Right lobe of liver (tissue), 6 donors: ENCODE measurements around the gene LHX8. TPM values are rescaled to one million over a fixed set of nuclear protein-coding genes. Genes with fewer than 3 reads are reported as not detected.
"Not testable (repeated sequence)": the region's sequence is repeated elsewhere in the genome, so short reads cannot be mapped to it uniquely, and the experiment has no call there.

Experiments used
- ATAC-seq, 4 donors: fragments of 200-7000 bp; cut with Tn5 transposase; one replicate each; pipeline ENCODE4 v1.9.1; 2020; ENCODE audit warnings: mild to moderate bottlenecking in 4 of 4, moderate library complexity in 4 of 4
- DNase-seq, 3 donors: peaks; one replicate each; pipeline ENCODE4 v3.0.0-alpha.2; 2020
- H3K27ac ChIP-seq, 3 donors: fragments of 200-600 bp; one replicate each; pipeline ENCODE4 v1.8.0; 2022
- H3K27me3 ChIP-seq, 2 donors: fragments of 200-600 bp; one replicate each; pipeline ENCODE4 v1.8.0; 2022
- H3K36me3 ChIP-seq, 4 donors: fragments of 200-600 bp; sonication (generic) in 1 of 4; one replicate each; pipeline versions ENCODE4 v1.5.1 to v1.8.0; 2017 to 2022; ENCODE audit warnings: control low read depth in 1 of 4
- H3K4me1 ChIP-seq, 4 donors: fragments of 200-600 bp; sonication (generic) in 1 of 4; one replicate each; pipeline versions ENCODE4 v1.5.1 to v1.8.0; 2017 to 2022; ENCODE audit warnings: control low read depth in 1 of 4
- H3K4me3 ChIP-seq, 3 donors: fragments of 200-600 bp; one replicate each; pipeline ENCODE4 v1.8.0; 2022
- H3K9me3 ChIP-seq, 4 donors: fragments of 200-600 bp; sonication (generic) in 1 of 4; one replicate each; pipeline versions ENCODE4 v1.5.1 to v1.8.0; 2017 to 2022; ENCODE audit warnings: control low read depth in 1 of 4
- POLR2A ChIP-seq: fragments of 450-650 bp; IDR thresholded peaks from one replicate; pipeline ENCODE4 v1.6.1; 2017; ENCODE audit warnings: antibody characterized with exemption, mild to moderate bottlenecking
- WGBS: methylation state at CpG from one replicate; pipeline ENCODE4 v1.1.6; 2018; ENCODE audit warnings: low coverage, low lambda C conversion rate; ENCODE audit not compliant: insufficient coverage; ENCODE audit errors: missing lambda C conversion rate; 5-methylcytosine and 5-hydroxymethylcytosine counted together
- intact Hi-C, 2 donors: fragments of 100-400 bp; cut with DNase I; formaldehyde crosslinking; loops; one replicate each; pipeline versions ENCODE4 v1.11.2 to v1.14.1; 2022
- total RNA-seq, 6 experiments: library from RNA; depleted of rRNA in 2 of 6; stranded (reverse); fragments of >200 nt in 2 of 6; fragmentation: NEBNext Ultra II Directional in 3 of 6; extraction: Animal tissue kit (Norgen Biotek cat#: 25700) in 3 of 6; gene quantifications; one replicate each; pipeline versions ENCODE4 v1.1.0 to v1.2.4, GENCODE V29; 2016 to 2023
- TF ChIP-seq, protein P1 (sequence below), 4 donors: fragments of 200-600 bp in 3 of 4; fragments of 450-650 bp in 1 of 4; IDR thresholded peaks; one replicate each; pipeline versions ENCODE4 v1.5.1 to v1.8.0; 2016 to 2022; ENCODE audit warnings: antibody characterized with exemption in 4 of 4, mild to moderate bottlenecking in 2 of 4
- donor health status: DM: no; HTN: yes; CAD: no.
- donor health status: DM: no; HTN: no; CAD: no.
- donor health status: DM: no; HTN: no; CAD: no.
- donor health status: DM: no; HTN: yes; CAD: no.
- donor health status: DM: no; HTN: yes; CAD: no.

LHX8 gene
- total RNA-seq, 6 experiments from 2014 or later, result not detected

DNA sequence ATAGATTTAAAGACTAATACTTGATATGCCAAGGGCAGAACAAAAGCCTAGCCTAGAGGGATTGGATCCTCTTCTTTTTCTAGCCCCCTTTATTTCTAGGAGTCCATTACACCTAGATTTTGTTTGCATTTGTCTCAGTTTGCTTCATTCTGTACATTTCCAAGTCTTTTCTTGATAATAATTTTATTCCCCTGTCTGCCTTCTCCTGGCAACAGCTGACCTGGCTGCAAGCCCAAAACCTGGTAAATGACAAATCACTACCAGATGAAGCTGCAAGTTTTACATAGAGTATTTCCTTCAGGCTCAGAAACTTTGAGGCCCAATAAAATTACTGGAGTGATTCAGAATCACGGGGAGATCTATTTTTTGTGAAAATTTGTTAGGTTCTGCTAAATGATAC, 36.5 kb upstream of the LHX8 start:
- 25% methylated on average over 1 of the region's 1 CpG for WGBS
- H3K27me3 ChIP-seq, result no peaks in the 10 kb centered on the region
- H3K27ac ChIP-seq, result no peak overlapping the region
- no peaks in the 10 kb centered on the region for H3K9me3 ChIP-seq
- intact Hi-C loops, result no loop called here
- no peak for ATAC-seq
- TF ChIP-seq, protein P1, sequence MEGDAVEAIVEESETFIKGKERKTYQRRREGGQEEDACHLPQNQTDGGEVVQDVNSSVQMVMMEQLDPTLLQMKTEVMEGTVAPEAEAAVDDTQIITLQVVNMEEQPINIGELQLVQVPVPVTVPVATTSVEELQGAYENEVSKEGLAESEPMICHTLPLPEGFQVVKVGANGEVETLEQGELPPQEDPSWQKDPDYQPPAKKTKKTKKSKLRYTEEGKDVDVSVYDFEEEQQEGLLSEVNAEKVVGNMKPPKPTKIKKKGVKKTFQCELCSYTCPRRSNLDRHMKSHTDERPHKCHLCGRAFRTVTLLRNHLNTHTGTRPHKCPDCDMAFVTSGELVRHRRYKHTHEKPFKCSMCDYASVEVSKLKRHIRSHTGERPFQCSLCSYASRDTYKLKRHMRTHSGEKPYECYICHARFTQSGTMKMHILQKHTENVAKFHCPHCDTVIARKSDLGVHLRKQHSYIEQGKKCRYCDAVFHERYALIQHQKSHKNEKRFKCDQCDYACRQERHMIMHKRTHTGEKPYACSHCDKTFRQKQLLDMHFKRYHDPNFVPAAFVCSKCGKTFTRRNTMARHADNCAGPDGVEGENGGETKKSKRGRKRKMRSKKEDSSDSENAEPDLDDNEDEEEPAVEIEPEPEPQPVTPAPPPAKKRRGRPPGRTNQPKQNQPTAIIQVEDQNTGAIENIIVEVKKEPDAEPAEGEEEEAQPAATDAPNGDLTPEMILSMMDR (IDR thresholded peaks at IDR 0.05), result no peak
- TF ChIP-seq POLR2A, result no peak
- H3K4me3 ChIP-seq, result no peak overlapping the region
- peak in 1 of 3 donors; percentile 22 for DNase-seq
- no peaks in the 10 kb centered on the region for H3K4me1 ChIP-seq
- no peaks in the 10 kb centered on the region for H3K36me3 ChIP-seq

DNA sequence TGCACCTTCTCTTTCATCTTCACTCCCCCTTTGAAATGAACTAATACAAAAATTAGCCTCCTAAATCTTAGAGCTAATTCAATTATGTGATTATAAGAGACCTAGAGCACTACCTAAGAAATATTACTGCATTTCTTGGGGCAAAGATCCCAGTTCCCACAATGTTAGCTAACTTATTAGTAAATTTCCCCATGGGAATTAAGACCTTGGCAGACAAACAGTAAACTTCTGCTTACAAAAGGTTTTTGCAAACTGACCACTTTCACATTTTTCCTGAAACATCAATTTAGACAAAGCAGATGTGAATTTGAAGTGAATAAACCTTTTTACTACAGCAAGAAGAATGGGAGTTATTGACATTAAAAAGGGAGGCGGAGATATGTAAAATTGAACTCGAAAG, 34.6 kb upstream of the LHX8 start:
- H3K4me1 ChIP-seq, result no peaks in the 10 kb centered on the region
- no peak for TF ChIP-seq POLR2A
- TF ChIP-seq, protein P1 (IDR thresholded peaks at IDR 0.05), result no peak
- H3K36me3 ChIP-seq, result no peaks in the 10 kb centered on the region
- no peak overlapping the region for H3K4me3 ChIP-seq
- H3K9me3 ChIP-seq, result no peaks in the 10 kb centered on the region
- no peak for ATAC-seq
- H3K27me3 ChIP-seq, result no peaks in the 10 kb centered on the region
- no peak overlapping the region for H3K27ac ChIP-seq
- no peak for DNase-seq
- 59% methylated on average over 2 of the region's 2 CpGs for WGBS
- intact Hi-C loops, result no loop called here

DNA sequence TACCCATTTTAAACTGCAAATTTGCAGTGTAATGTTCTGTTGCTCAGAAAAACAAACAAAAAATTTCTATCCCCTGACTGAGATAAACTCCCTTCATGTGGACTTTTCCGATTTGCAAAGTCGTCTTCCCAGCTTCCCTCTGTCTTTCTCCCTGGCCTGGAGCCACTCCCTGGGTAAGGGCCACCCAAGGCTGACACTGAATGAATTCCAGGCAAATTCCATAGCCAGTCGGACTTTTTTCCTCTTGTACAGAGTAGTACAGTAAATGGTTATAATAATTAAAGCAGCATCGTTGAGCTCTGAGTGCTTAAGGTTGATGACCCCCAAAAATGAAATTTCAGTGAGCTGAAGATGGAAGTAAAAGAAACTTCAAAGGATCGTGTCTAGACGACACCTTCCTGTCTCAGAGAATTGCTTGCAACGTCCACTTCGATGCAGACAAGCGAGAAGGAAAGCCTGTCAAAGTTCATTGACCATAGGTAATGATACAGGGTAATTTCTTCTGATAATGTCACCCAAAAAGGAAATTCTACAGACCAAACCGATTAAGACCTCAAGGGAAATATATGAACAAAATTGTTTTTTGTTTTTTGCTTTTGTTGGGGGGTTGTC, 33.6 kb upstream of the LHX8 start:
- 26% methylated on average over 10 of the region's 10 CpGs for WGBS
- H3K4me1 ChIP-seq, result no peaks in the 10 kb centered on the region
- no peak for TF ChIP-seq POLR2A
- TF ChIP-seq, protein P1 (IDR thresholded peaks at IDR 0.05), result no peak
- H3K9me3 ChIP-seq, result no peaks in the 10 kb centered on the region
- no peaks in the 10 kb centered on the region for H3K36me3 ChIP-seq
- DNase-seq, result no peak
- H3K4me3 ChIP-seq, result no peak overlapping the region
- H3K27me3 ChIP-seq, result no peaks in the 10 kb centered on the region
- no peak for ATAC-seq
- H3K27ac ChIP-seq, result no peak overlapping the region
- intact Hi-C loops, result no loop called here

DNA sequence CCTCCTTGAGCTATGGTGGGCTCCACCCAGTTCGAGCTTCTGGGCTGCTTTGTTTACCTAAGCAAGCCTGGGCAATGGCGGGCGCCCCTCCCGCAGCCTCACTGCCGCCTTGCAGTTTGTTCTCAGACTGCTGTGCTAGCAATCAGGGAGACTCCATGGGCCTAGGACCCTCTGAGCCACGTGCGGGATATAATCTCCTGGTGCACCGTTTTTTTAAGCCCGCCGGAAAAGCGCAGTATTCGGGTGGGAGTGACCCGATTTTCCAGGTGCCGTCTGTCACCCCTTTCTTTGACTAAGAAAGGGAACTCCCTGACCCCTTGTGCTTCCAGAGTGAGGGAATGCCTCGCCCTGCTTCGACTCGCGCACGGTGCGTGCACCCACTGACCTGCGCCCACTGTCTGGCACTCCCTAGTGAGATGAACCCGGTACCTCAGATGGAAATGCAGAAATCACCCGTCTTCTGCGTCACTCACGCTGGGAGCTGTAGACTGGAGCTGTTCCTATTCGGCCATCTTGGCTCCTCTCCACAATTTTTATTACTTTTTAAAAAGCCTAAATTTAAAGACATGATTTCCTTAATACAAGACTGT, 21.7 kb upstream of the LHX8 start:
- H3K4me1 ChIP-seq, H3K4me3 ChIP-seq, H3K36me3 ChIP-seq, H3K27me3 ChIP-seq, H3K27ac ChIP-seq, intact Hi-C loops, DNase-seq, H3K9me3 ChIP-seq, ATAC-seq: not testable (repeated sequence)
- 80% methylated on average over 4 of the region's 26 CpGs for WGBS

DNA sequence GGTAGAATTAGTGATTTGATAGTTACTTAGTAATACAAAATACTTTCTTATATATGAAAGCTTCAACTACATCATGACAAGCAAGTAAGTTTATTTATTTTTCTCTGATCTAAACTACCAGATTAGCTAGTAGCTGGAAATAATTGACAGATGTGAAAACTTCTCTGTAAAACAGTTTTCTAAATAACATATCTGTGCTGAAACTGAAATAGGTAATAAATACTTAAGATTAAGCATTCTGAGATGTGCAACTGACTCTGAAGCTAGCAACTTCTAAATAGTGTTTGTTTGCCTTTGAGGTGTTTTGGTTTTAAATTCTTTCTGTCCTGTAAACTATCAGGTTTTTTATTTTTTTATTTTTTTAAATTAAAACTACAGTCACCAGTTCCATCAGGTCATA, 18.5 kb upstream of the LHX8 start:
- TF ChIP-seq, protein P1 (IDR thresholded peaks at IDR 0.05), result no peak
- TF ChIP-seq POLR2A, result no peak
- no peak overlapping the region for H3K27ac ChIP-seq
- DNase-seq (no peak), ATAC-seq (no peak)
- no peaks in the 10 kb centered on the region for H3K27me3 ChIP-seq
- intact Hi-C loops, result no loop called here
- no peak overlapping the region for H3K4me3 ChIP-seq
- H3K36me3 ChIP-seq, result no peaks in the 10 kb centered on the region
- H3K9me3 ChIP-seq, result no peaks in the 10 kb centered on the region
- H3K4me1 ChIP-seq, result no peaks in the 10 kb centered on the region
